PC-9 (cell line): ENCODE results near the gene GRM8.

Experiments used
- EZH2 ChIP-seq: fragments of 200-600 bp; sonication (generic); IDR thresholded peaks from 2 replicates; pipeline ENCODE4 v1.8.0; 2017; ENCODE audit warnings: antibody characterized with exemption, low read depth
- TF ChIP-seq, protein P1 (sequence below): fragments of 200-600 bp; sonication (generic); conservative IDR thresholded peaks from 2 replicates; pipeline ENCODE4 v1.6.1; 2017; ENCODE audit warnings: mixed run types, antibody characterized with exemption, mild to moderate bottlenecking, moderate library complexity

DNA sequence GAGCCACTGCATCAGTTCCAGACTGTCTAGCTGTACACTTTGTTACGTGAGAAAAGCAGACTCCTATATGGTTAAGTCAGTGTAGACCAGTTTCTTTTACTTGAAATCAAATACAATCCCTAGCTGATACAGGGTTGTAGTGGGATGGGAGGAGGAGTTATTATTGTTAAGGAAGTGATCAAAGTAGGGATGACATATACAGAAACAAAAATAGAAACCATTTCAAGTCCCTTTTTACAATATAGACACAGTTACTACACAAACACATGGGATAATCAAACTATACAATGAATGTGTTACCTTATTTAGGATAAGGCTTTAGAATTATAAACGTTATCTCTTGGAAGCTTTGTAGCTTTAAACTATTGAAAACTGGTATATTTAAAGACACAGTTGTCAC is 233.9 kb downstream of the GRM8 start:
- TF ChIP-seq, protein P1, sequence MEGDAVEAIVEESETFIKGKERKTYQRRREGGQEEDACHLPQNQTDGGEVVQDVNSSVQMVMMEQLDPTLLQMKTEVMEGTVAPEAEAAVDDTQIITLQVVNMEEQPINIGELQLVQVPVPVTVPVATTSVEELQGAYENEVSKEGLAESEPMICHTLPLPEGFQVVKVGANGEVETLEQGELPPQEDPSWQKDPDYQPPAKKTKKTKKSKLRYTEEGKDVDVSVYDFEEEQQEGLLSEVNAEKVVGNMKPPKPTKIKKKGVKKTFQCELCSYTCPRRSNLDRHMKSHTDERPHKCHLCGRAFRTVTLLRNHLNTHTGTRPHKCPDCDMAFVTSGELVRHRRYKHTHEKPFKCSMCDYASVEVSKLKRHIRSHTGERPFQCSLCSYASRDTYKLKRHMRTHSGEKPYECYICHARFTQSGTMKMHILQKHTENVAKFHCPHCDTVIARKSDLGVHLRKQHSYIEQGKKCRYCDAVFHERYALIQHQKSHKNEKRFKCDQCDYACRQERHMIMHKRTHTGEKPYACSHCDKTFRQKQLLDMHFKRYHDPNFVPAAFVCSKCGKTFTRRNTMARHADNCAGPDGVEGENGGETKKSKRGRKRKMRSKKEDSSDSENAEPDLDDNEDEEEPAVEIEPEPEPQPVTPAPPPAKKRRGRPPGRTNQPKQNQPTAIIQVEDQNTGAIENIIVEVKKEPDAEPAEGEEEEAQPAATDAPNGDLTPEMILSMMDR = no peak
- TF ChIP-seq EZH2 = no peak
